ENCODE results near the gene SMIM15.

DNA sequence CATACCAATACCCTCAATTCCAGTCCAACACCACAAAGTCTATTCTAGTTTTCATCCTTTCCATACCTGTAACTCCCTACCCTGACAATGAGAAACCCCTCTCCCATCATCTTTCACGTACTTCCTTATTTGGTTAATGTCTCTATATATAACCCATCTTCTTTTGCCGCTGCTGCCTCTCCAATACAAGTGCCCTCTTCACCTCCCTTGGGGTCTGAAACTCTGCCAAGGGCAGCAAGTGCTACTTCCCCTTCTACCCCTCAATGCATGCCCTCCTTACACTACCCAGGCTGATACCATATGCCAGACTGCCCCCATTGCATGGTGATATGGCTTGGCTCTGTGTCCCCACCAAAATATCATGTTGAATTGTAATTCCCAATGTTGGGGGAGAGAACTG, 24.4 kb upstream of the SMIM15 start:
- no peak for TF ChIP-seq EZH2 (IDR thresholded peaks at IDR 0.05; ENCODE audit: low read length, missing control alignments)
- TF ChIP-seq, protein P1, sequence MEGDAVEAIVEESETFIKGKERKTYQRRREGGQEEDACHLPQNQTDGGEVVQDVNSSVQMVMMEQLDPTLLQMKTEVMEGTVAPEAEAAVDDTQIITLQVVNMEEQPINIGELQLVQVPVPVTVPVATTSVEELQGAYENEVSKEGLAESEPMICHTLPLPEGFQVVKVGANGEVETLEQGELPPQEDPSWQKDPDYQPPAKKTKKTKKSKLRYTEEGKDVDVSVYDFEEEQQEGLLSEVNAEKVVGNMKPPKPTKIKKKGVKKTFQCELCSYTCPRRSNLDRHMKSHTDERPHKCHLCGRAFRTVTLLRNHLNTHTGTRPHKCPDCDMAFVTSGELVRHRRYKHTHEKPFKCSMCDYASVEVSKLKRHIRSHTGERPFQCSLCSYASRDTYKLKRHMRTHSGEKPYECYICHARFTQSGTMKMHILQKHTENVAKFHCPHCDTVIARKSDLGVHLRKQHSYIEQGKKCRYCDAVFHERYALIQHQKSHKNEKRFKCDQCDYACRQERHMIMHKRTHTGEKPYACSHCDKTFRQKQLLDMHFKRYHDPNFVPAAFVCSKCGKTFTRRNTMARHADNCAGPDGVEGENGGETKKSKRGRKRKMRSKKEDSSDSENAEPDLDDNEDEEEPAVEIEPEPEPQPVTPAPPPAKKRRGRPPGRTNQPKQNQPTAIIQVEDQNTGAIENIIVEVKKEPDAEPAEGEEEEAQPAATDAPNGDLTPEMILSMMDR (conservative IDR thresholded peaks at IDR 0.05 in 1 of 2, IDR thresholded peaks at IDR 0.05 in 1 of 2; ENCODE audit: low read depth in 1 of 2, low read length in 2 of 2), result no peak
